Measurements from ENCODE around the gene DPY30. TPM values are rescaled to one million over a fixed set of nuclear protein-coding genes. Genes with fewer than 3 reads are reported as not detected.

Gene DPY30
- total and polyA plus RNA-seq, 2 of the 4 experiments (the other 2 are of a cell fraction), result 65.2 to 85.2 TPM

DNA sequence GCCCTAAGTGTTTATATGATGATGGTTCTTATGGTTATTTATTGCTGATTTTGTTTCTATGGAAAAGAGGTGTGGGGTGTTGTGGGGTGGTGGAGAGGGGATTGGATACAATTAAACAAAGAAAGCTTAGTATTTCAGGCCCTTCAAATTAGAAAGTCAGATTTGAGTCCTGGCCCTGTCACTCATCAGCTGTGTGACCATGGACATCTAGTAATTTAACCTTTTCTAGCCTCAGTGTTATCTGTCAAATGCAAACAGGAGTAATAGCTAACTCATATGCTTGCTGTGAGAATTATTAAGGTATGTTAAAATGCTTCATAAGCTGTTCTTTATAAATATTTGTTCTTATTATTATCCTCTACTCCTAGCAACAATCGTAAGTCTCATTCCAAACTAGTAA is 26.7 kb downstream of the DPY30 start:
- no peak overlapping the region for H4K91ac ChIP-seq (ENCODE audit: insufficient read depth, low read depth, low read length)
- no peaks in the 10 kb centered on the region for H3K27me3 ChIP-seq (ENCODE audit: control insufficient read depth, insufficient read depth, low read length)
- no peaks in the 10 kb centered on the region for H3K9me1 ChIP-seq (ENCODE audit: insufficient read depth, low read length)
- intact Hi-C loops (cut with micrococcal nuclease), result no loop called here
- H3K9ac ChIP-seq (ENCODE audit: low read depth, low read length), result no peak overlapping the region
- dilution Hi-C loops (cut with HindIII; ENCODE audit: low sequenced_read_pairs, unreplicated experiment), result no loop called here
- TF ChIP-seq CHD1 (IDR thresholded peaks at IDR 0.05; ENCODE audit: low read depth, low read length) (no peak), NFE2L2 (IDR thresholded peaks at IDR 0.05; ENCODE audit: low read depth, low read length) (no peak), BHLHE40 (IDR thresholded peaks at IDR 0.05; ENCODE audit: low read depth, low read length) (no peak), SMC3 (IDR thresholded peaks at IDR 0.05; ENCODE audit: low read depth, low read length) (no peak), RAD21 (IDR thresholded peaks at IDR 0.05; ENCODE audit: low read length) (no peak), MAFK (IDR thresholded peaks at IDR 0.05; ENCODE audit: low read depth, low read length) (no peak)
- TF ChIP-seq, protein P1, sequence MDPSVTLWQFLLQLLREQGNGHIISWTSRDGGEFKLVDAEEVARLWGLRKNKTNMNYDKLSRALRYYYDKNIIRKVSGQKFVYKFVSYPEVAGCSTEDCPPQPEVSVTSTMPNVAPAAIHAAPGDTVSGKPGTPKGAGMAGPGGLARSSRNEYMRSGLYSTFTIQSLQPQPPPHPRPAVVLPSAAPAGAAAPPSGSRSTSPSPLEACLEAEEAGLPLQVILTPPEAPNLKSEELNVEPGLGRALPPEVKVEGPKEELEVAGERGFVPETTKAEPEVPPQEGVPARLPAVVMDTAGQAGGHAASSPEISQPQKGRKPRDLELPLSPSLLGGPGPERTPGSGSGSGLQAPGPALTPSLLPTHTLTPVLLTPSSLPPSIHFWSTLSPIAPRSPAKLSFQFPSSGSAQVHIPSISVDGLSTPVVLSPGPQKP (IDR thresholded peaks at IDR 0.05; ENCODE audit: borderline replicate concordance, low read depth, low read length), result no peak
- TF ChIP-seq, protein P2, sequence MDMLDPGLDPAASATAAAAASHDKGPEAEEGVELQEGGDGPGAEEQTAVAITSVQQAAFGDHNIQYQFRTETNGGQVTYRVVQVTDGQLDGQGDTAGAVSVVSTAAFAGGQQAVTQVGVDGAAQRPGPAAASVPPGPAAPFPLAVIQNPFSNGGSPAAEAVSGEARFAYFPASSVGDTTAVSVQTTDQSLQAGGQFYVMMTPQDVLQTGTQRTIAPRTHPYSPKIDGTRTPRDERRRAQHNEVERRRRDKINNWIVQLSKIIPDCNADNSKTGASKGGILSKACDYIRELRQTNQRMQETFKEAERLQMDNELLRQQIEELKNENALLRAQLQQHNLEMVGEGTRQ (IDR thresholded peaks at IDR 0.05; ENCODE audit: low read depth, low read length), result no peak
- H2AFZ ChIP-seq (replicated peaks; ENCODE audit: low read length, poor library complexity), result no peak overlapping the region
- H2BK5ac ChIP-seq (ENCODE audit: low read depth, low read length, poor library complexity, severe bottlenecking), result no peak overlapping the region
- H3K56ac ChIP-seq (ENCODE audit: extremely low read depth, insufficient read depth, low read length), result no peak overlapping the region
- H2BK120ac ChIP-seq (ENCODE audit: low read depth, low read length), result no peak overlapping the region
- H3K23ac ChIP-seq (ENCODE audit: low read depth, low read length), result no peak overlapping the region
- no peak overlapping the region for H4K8ac ChIP-seq (ENCODE audit: low read depth in 2 of 2, low read length in 2 of 2)
- H2BK20ac ChIP-seq (ENCODE audit: low read depth, low read length), result no peak overlapping the region
- POLR2A ChIA-PET (ENCODE audit: unreplicated experiment), result no interaction called here
- H3K4me1 ChIP-seq (ENCODE audit: control insufficient read depth, insufficient read depth, low read length), result peaks cover 2% of the 10 kb centered on the region
- peaks cover 9% of the 10 kb centered on the region in 2 experiments; a peak in 2 of 4 replicates for H3K79me1 ChIP-seq (ENCODE audit: low read depth in 1 of 2, low read length in 2 of 2)
- WGBS, 2 experiments (ENCODE audit: extremely low coverage in 2 of 2, insufficient read length in 1 of 2), result no CpG with 5 or more reads among the region's 1 CpG
- H3K9me3 ChIP-seq (ENCODE audit: control insufficient read depth, insufficient read depth, low read length), result no peaks in the 10 kb centered on the region
- DNase-seq, result no peak
- H3K36me3 ChIP-seq (ENCODE audit: control insufficient read depth, insufficient read depth, low read length), result no peaks in the 10 kb centered on the region
- no peak overlapping the region for H3K4me3 ChIP-seq (ENCODE audit: insufficient read depth, low read depth, low read length)
- no peak overlapping the region for H2AK5ac ChIP-seq (ENCODE audit: low read depth, low read length)
- in situ Hi-C loops (cut with MboI; ENCODE audit: low sequenced_read_pairs), result no loop called here
- no peak overlapping the region for H3K27ac ChIP-seq (ENCODE audit: insufficient read depth, low read length)
- BruUV-seq (replicated peaks), result no TSS peak
- H4K20me1 ChIP-seq (ENCODE audit: insufficient read depth, low read length), result peaks cover 16% of the 10 kb centered on the region
- no peak overlapping the region for H4K5ac ChIP-seq (ENCODE audit: low read depth, low read length)
- no peak overlapping the region for H2AK9ac ChIP-seq (replicated peaks; ENCODE audit: low read depth, low read length, poor library complexity)
- no peak overlapping the region for H3K14ac ChIP-seq (replicated peaks; ENCODE audit: low read depth, low read length)
- ATAC-seq (ENCODE audit: low read depth), result no peak
- H3K4me2 ChIP-seq (ENCODE audit: low read depth, low read length), result no peak overlapping the region
- no peak overlapping the region for H3K4ac ChIP-seq (ENCODE audit: low read depth, low read length)
- no peak overlapping the region for H2BK15ac ChIP-seq (ENCODE audit: low read depth, low read length)
- CTCF ChIA-PET, result no interaction called here
- H3K18ac ChIP-seq (ENCODE audit: low read depth, low read length), result no peak overlapping the region
